Measurements from ENCODE around the gene AMH.

DNA sequence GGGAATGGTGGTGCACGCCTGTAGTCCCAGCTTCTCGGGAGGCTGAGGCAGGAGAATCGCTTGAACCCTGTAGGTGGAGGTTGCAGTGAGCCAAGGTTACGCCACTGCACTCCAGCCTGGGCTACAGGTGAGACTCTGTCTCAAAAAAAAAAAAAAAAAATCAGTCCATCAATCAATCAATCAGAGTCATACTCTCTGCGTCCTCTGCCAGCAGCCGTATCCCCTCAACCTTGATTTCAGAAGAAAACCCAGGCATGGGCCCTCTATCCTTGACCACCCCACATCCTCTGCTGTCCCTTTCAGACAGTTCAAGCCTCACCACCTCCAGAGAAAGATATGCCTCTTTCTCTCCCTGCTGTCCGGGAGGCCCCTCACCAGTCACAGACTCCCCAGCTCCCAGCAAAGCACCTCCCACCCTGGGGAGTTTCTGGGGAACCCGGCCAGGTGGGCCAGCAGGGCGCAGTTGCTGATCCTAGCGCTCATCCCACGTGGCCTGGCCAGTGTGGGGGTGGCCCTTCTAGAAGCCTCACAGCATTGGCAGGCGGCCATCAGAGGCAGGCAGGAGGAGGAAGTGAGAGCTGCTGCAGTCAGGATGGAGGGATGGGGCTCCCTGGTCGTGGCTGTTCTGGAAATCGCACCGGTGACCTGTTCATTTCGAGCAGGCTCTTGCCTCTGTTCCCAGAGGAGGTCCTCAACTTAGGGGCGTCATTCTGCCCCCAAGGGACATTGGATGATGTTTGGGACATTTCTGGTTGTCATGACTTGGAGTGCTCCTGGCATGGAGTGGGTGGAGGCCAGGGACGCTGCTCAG is 17.3 kb downstream of the AMH start:
- TF ChIP-seq, protein P1, sequence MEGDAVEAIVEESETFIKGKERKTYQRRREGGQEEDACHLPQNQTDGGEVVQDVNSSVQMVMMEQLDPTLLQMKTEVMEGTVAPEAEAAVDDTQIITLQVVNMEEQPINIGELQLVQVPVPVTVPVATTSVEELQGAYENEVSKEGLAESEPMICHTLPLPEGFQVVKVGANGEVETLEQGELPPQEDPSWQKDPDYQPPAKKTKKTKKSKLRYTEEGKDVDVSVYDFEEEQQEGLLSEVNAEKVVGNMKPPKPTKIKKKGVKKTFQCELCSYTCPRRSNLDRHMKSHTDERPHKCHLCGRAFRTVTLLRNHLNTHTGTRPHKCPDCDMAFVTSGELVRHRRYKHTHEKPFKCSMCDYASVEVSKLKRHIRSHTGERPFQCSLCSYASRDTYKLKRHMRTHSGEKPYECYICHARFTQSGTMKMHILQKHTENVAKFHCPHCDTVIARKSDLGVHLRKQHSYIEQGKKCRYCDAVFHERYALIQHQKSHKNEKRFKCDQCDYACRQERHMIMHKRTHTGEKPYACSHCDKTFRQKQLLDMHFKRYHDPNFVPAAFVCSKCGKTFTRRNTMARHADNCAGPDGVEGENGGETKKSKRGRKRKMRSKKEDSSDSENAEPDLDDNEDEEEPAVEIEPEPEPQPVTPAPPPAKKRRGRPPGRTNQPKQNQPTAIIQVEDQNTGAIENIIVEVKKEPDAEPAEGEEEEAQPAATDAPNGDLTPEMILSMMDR (CRISPR knock-in tag; IDR thresholded peaks at IDR 0.05), result peak; percentile 23
- TF ChIP-seq EP300 (IDR thresholded peaks at IDR 0.05; ENCODE audit: low read depth in 2 of 2, low read length in 2 of 2) (peak in 1 of 2 experiments; percentile 19; a peak in 1 of 4 replicates), EP300 (CRISPR knock-in tag; IDR thresholded peaks at IDR 0.05; ENCODE audit: borderline replicate concordance) (no peak; the same call in 1 of the 2 replicates)
- TF ChIP-seq, protein P2, sequence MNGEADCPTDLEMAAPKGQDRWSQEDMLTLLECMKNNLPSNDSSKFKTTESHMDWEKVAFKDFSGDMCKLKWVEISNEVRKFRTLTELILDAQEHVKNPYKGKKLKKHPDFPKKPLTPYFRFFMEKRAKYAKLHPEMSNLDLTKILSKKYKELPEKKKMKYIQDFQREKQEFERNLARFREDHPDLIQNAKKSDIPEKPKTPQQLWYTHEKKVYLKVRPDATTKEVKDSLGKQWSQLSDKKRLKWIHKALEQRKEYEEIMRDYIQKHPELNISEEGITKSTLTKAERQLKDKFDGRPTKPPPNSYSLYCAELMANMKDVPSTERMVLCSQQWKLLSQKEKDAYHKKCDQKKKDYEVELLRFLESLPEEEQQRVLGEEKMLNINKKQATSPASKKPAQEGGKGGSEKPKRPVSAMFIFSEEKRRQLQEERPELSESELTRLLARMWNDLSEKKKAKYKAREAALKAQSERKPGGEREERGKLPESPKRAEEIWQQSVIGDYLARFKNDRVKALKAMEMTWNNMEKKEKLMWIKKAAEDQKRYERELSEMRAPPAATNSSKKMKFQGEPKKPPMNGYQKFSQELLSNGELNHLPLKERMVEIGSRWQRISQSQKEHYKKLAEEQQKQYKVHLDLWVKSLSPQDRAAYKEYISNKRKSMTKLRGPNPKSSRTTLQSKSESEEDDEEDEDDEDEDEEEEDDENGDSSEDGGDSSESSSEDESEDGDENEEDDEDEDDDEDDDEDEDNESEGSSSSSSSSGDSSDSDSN (CRISPR knock-in tag; IDR thresholded peaks at IDR 0.05), result no peak
- TF ChIP-seq, protein P3, sequence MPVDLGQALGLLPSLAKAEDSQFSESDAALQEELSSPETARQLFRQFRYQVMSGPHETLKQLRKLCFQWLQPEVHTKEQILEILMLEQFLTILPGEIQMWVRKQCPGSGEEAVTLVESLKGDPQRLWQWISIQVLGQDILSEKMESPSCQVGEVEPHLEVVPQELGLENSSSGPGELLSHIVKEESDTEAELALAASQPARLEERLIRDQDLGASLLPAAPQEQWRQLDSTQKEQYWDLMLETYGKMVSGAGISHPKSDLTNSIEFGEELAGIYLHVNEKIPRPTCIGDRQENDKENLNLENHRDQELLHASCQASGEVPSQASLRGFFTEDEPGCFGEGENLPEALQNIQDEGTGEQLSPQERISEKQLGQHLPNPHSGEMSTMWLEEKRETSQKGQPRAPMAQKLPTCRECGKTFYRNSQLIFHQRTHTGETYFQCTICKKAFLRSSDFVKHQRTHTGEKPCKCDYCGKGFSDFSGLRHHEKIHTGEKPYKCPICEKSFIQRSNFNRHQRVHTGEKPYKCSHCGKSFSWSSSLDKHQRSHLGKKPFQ (CRISPR knock-in tag; IDR thresholded peaks at IDR 0.05; ENCODE audit: insufficient replicate concordance), result peak; percentile 53

Measured in HepG2 (cell line).